PC-3 (cell line): ENCODE data around the gene CAMTA1.

Experiments used
- CTCF ChIP-seq: fragments of 300-600 bp; sonication (generic); conservative IDR thresholded peaks from 2 replicates; pipeline ENCODE4 v1.5.1; 2017; ENCODE audit warnings: antibody characterized with exemption, low read depth, mild to moderate bottlenecking, low read length
- EZH2phosphoT487 ChIP-seq: fragments of 300-600 bp; sonication (generic); IDR thresholded peaks from 2 replicates; pipeline ENCODE4 v1.6.1; 2018; ENCODE audit warnings: mild to moderate bottlenecking, antibody characterized with exemption, low read length, borderline replicate concordance

DNA sequence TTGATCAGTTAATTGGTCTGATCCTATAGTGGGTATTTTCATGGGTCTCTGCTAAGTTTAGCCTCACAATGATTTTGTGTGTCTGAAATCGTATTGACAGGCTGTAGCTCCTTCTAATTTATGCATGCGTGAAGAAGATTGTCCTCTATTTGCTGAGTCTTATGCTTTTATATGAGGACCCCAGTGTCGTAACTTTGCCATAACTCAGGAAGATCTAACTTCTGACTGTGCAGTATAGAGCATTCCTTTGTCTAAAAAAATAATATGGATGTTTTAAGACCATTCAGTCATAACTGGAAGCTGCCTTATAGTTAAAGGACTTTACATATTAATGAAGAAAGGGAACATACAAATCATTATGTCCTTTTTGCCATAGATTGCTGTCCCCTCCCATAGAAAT is 73.3 kb downstream of the CAMTA1 start:
- TF ChIP-seq CTCF (no peak), EZH2phosphoT487 (no peak)
